Astrocyte of the spinal cord (primary cell): ENCODE measurements around the gene TMEM9.

Source experiments
- DNase-seq: peaks from one replicate; pipeline ENCODE4 v3.0.0; 2011; ENCODE audit warnings: low read depth, low spot score
- H3K4me3 ChIP-seq: 2 replicates; pipeline ENCODE4 v1.5.1; 2011; ENCODE audit warnings: low read depth, mild to moderate bottlenecking, low read length, moderate library complexity
- in situ Hi-C: cut with HindIII; loops from 2 replicates; pipeline ENCODE4 v1.10.0; 2017; ENCODE audit warnings: low sequenced_read_pairs
- TF ChIP-seq, protein P1 (sequence below): IDR thresholded peaks from 2 replicates; pipeline ENCODE4 v1.5.1; 2012; ENCODE audit warnings: low read depth, mild to moderate bottlenecking, low read length, inconsistent platforms

Gene TMEM9

DNA sequence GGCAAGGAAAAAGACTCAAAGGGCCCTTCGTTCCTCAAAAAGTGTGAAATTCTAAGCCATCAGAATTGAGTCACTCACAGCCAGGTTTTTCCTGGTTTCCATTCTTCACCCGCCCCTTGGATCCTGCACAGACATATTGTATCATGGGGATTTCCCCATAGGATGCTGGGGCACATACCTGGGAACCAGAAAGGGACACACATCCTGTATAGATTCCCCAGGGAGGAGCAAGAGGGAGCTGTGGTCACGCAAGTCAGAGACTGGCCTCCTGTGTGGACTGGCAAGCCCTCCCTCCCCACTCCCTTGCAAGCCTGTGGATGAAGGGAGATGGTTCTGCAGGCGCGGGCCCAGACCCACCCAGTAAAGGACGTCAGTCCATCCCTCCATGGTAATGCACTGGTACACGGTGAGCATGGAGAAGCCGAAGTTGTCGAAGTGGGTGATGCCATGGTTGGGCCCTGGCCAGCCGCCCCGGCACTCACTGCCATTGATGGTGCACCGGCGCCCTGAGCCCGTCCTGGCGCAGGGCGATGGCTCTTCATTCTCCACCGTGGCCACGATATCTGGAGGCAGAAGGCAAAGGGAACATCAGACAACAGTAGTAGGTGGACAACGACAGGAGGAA lies 65.3 kb downstream of the TMEM9 start:
- TF ChIP-seq, protein P1, sequence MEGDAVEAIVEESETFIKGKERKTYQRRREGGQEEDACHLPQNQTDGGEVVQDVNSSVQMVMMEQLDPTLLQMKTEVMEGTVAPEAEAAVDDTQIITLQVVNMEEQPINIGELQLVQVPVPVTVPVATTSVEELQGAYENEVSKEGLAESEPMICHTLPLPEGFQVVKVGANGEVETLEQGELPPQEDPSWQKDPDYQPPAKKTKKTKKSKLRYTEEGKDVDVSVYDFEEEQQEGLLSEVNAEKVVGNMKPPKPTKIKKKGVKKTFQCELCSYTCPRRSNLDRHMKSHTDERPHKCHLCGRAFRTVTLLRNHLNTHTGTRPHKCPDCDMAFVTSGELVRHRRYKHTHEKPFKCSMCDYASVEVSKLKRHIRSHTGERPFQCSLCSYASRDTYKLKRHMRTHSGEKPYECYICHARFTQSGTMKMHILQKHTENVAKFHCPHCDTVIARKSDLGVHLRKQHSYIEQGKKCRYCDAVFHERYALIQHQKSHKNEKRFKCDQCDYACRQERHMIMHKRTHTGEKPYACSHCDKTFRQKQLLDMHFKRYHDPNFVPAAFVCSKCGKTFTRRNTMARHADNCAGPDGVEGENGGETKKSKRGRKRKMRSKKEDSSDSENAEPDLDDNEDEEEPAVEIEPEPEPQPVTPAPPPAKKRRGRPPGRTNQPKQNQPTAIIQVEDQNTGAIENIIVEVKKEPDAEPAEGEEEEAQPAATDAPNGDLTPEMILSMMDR = no peak

DNA sequence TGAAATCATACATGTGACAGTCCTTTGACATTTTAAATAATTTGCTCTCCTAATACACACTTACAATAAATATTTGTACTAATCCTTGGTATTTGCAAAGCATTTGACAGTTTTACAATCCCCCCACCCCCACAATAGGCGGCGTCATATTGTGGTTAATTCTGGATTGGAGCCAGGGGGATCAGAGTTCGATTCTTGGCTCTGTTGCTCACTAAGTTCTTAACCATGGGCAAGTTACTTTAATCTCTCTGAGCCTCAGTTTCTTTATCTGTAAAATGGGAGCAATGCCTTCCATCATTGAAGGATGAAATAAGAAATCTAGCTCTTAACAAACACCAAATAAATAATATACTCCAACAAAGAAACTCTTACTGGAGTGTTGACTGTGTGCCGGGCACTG lies 65.9 kb downstream of the TMEM9 start:
- DNase-seq = no peak
- in situ Hi-C loops = no loop called here
- TF ChIP-seq, protein P1 = no peak
- no peak overlapping the region for H3K4me3 ChIP-seq

More for the DNA sequence above, 65.3 kb downstream of the TMEM9 start:
- in situ Hi-C loops = no loop called here
- no peak overlapping the region for H3K4me3 ChIP-seq
- DNase-seq = no peak

DNA sequence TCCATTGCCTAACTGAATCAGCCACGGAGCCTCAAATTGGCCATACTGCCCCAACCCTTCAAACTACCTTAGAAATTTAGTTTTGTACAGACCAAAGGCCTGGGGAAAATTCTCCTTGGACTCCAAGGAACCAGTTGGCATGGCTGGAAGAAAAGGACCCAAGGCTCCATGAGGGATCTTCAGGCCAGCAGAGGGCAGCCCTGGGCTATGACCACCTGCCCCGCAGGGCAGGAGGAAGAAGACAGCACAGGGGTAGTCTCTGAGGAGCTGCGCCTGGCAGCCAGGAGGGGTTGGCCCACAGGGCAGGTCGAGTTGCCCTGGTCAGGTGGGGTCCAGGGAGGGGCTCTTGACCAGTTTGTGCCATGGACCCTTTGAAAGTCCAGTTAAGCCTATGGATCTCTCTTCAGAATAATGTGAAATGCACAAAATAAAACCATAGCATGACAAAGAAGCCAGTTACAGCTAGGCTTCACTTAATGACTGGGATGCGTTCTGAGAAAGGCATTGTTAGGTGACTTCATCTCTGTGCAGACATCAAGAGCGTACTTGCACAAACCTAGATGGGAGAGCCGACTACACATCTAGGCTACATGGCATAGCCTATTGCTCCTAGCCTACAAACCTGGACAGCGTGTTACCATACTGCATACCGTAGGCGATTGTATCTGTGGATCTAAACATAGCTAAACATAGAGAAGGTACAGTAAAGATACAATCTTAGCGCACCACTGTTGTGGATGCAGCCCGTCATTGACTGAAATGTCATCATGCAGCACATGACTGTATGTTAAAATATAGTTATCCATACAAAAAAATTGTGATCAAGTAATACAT lies 68.2 kb downstream of the TMEM9 start:
- peak; percentile 25 for DNase-seq
- in situ Hi-C loops = no loop called here
- TF ChIP-seq, protein P1 = peak; percentile 76

More for the DNA sequence above, 68.2 kb downstream of the TMEM9 start:
- no peak overlapping the region for H3K4me3 ChIP-seq
